Stimulated activated naive CD4-positive, alpha-beta T cell (primary cell): ENCODE measurements around the gene LRRC53.

Source experiments
- DNase-seq, 6 experiments: peaks; one replicate each; lab custom pipeline; 2025; lab: John Stamatoyannopoulos, UW

LRRC53 gene

DNA sequence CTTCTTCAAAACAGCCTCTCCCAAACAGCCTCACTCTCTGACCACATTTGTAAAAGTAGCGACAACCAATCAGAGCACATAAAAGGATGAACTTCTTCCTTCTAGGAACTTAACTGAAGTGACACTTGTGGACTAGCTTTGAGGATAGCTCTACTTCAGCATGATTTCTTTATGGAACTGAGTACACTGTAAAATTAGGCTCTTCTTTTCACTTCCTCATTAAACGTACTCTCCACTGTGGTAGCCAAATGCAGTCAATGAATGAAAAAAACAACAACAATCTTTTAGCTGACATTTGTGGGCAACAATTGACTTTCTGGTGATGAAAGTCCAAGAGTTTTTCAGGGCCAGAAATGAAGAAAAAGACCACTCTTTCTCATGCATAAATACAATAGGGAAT is 9.6 kb downstream of the LRRC53 start:
- no peak for DNase-seq

- no peak for DNase-seq
These were observed 10.0 kb downstream of the LRRC53 start for GRCh38 chr1:74502432-74502831.

- DNase-seq, result no peak
These were observed 13.5 kb downstream of the LRRC53 start for GRCh38 chr1:74498901-74499300.

DNA sequence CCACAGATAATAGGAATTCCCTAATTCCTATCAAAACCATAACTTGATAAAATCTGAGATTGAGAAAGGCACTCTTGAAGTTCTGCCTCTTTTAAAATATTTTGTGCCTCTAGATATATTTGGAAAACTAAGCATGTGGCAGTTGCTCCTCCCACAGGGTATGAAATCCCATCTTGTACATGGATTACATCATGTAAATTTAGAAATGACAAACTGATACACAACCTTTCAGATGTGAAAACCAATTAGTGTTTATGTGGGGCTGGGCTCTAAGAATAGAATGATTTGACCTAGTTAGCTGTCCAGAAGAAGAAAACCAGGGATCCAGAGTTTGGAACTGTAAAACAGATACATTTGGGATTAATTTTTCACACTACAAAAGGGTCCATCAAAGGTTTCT is 15.7 kb downstream of the LRRC53 start:
- no peak for DNase-seq

- no peak for DNase-seq
These were observed 26.4 kb downstream of the LRRC53 start for GRCh38 chr1:74486036-74486435.

DNA sequence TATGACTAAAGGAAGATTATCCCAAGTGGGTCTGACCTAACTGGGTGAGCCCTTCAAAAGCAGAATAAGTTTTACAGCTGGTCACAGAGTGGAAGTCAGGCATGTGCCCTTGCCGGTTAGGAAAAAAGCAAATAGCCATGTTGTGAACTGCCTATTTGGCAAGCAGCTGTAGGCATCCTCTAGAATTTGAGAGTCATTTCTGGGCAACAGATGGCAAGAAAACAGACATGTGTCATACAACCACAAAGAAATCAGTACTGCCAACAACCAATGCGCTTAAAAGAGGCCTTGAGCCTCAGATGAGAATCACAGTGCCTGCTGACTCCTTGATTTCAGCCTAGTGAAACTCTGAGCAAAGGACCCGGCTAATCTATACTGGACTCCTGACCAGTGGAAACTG is 26.8 kb downstream of the LRRC53 start:
- DNase-seq, result no peak

GRCh38 chr1:74481607-74482006 is 30.8 kb downstream of the LRRC53 start:
- no peak for DNase-seq

- no peak for DNase-seq
These were observed 32.3 kb downstream of the LRRC53 start for GRCh38 chr1:74480068-74480467.

- DNase-seq, result no peak
These were observed 33.4 kb downstream of the LRRC53 start for GRCh38 chr1:74478979-74479378.

DNA sequence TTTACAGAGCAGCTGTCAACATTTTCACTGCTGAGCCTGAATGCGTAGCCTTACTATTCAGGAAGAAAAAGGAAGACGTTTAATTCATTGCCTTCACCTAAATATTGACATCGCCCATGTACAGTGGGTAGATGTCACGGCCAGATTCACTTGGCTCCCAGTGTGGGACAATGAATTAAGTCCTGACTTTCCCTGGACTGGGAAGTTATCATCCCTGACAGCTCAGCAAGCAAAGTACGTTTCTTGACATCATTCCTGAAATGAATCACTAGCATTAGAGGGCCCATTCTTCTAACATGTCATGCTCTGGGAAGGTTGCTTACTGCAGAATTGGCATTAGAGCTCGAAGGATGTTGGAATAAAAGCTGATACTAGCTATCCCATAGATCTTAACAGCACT is 37.8 kb downstream of the LRRC53 start:
- no peak for DNase-seq

- DNase-seq, result no peak
These were observed 40.9 kb downstream of the LRRC53 start for GRCh38 chr1:74471470-74471869.

GRCh38 chr1:74470936-74471335 is 41.5 kb downstream of the LRRC53 start:
- DNase-seq, result no peak

- DNase-seq, result no peak
These were observed 42.2 kb downstream of the LRRC53 start for GRCh38 chr1:74470251-74470650.

GRCh38 chr1:74468982-74469603 is 43.3 kb downstream of the LRRC53 start:
- no peak for DNase-seq

- DNase-seq, result no peak
These were observed 44.5 kb downstream of the LRRC53 start for GRCh38 chr1:74467786-74468377.

DNA sequence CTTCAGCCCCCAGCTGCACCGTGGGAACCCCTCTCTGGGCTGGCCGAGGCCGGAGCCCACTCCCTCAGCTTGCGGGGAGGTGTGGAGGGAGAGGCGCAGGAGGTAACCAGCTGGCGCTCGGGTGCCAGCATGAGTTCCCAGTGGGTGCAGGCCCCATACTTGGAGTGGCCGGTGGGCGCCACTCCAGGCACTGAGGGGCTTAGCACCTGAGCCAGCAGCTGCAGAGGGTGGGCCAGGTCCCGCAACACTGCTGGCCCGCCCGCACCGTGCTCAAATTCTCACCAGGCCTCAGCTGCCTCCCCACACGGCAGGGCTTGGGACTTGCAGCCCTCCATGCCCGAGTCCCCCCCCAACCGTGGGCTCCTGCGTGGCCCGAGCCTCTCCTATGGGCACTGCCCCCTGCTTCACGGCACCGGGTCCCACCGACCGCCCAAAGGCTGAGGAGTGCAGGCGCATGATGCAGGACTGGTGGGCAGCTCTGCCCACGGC is 47.2 kb downstream of the LRRC53 start:
- DNase-seq, result no peak

GRCh38 chr1:74464037-74464436 is 48.4 kb downstream of the LRRC53 start:
- DNase-seq, result no peak

DNA sequence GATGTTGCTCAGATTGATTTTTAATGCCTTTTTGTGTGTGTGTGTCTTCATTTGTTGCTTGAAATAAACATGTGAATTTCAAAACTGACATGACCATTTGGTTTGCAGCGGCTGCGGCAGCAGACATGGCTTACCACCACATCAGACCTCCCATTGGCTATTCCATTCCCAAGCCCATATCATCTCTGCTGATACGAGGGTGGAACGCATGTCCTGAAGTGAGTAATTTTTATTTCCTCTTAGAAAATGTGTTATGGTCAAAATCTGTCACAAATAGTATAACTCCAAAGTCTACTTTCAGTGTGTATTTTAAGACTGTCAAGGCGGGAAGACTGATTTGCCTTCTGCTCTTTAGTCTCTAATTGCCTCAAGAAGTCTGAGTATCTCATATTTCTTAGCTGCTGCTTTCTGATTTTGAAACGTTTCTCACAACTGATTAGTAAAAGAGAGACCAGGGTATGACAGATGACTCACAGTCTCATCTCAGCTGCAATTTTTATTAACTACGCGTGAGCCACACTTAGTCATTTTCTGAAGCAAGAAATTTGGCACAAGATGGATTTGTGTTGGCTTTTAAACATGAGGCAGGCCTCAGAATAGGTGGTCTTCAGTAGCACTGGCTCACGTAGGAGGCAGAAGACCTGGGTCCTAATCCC is 49.0 kb downstream of the LRRC53 start:
- no peak for DNase-seq

DNA sequence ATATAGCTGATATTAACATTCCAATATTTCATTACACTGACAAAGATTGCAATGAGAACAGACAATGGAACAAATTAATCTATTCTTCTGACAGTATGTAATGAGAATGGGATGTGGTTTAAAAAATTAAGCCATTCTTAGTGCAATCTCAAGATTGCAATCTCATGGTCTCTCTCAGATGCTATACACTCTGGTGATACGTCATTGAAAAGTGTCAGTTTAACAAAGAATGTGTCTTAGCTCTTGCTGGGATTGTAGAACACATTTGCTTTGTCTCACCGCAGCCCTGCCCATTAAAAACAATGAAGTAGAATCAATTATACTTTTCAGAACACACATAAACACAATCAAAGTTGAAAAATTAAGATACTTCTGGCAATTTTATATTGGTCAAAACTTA is 55.2 kb downstream of the LRRC53 start:
- no peak for DNase-seq

- no peak for DNase-seq
These were observed 57.0 kb downstream of the LRRC53 start for GRCh38 chr1:74455390-74455789.

DNA sequence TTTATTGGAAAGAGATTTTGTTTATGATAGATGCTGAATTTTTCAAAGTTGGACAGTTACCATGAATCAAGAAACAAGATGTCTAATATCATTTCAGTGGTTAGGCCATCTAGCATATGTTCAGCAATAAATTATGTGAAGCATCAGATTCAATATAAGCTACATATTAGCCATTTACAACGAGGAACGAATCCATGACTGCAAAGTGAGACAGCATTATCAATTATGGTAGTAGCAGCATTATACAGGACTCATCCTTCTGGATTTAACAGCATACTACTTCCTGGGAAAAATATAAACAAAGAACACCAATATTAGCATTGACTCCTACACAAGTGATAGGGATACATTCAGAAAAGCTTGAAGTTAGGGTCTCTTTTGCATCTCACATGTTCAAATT is 59.1 kb downstream of the LRRC53 start:
- DNase-seq, result no peak

DNA sequence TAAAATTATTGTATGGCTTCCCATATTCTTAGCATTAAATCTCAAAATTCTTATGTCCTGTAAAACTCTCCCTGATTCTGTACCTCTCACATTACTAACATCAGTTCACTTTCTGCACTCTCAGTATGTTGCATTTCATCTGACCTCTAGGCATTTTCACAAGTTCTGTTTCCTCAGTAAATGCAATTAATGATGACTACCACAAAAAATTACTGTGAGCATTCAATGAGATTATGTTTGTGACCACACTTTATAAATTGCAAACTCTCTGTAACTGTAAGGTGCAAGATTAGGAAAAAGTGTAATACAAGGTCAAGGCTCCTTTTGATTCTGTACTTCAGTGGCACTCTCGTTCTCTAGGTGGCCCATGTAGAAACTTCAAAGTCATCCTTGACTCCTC is 60.4 kb downstream of the LRRC53 start:
- no peak for DNase-seq

- no peak for DNase-seq
These were observed 75.4 kb downstream of the LRRC53 start for GRCh38 chr1:74437035-74437434.

DNA sequence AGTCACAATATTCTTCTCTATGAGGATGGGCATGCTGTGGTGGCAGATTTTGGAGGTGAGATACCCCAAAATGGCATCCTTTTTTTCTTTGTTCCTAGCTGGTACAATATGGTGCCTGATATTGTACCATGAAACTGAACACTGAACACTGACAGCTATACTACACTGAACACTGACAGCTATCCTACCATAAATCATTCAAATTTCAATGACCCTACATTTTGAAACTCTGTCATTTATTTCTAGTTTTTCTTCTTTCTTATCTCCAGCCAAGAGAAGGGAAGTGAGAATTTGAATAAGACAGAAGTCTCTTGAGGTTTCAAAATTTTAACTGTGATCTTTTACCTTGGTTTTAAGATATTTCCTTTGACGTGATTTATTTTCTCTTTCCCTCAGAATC is 76.3 kb downstream of the LRRC53 start:
- DNase-seq, result no peak
